Mesendoderm (in vitro differentiated cells): ENCODE data around the gene GATA3.

ENCODE experiments used
- DNase-seq: peaks from one replicate; pipeline ENCODE4 v3.0.0; 2013
- H2AK5ac ChIP-seq: 2 replicates; pipeline ENCODE4 v1.6.1; 2013; ENCODE audit warnings: low read length, inconsistent platforms
- H2BK120ac ChIP-seq: 2 replicates; pipeline ENCODE4 v1.6.1; 2013; ENCODE audit warnings: low read depth, mild to moderate bottlenecking, low read length, moderate library complexity, mixed read lengths
- H2BK15ac ChIP-seq: replicated peaks from 2 replicates; pipeline ENCODE4 v1.6.1; 2013; ENCODE audit warnings: low read depth, mild to moderate bottlenecking, moderate library complexity
- H2BK5ac ChIP-seq: 2 replicates; pipeline ENCODE4 v1.6.1; 2013; ENCODE audit warnings: low read length, inconsistent platforms
- H3K18ac ChIP-seq: 2 replicates; pipeline ENCODE4 v1.6.1; 2013; ENCODE audit warnings: mild to moderate bottlenecking, low read length, mixed read lengths
- H3K23ac ChIP-seq: one replicate; pipeline ENCODE4 v1.6.1; 2013; ENCODE audit warnings: low read length
- H3K27ac ChIP-seq: 2 replicates; pipeline ENCODE4 v1.5.1; 2013; ENCODE audit warnings: low read depth, mild to moderate bottlenecking, inconsistent platforms, low read length, moderate library complexity
- H3K27me3 ChIP-seq: 2 replicates; pipeline ENCODE4 v1.6.1; 2013; ENCODE audit warnings: low read length, control low read depth, mild to moderate bottlenecking, inconsistent platforms; ENCODE audit not compliant: insufficient read depth, poor library complexity
- H3K36me3 ChIP-seq: 2 replicates; pipeline ENCODE4 v1.6.1; 2013; ENCODE audit warnings: low read length, inconsistent platforms; ENCODE audit not compliant: control insufficient read depth, insufficient read depth
- H3K4ac ChIP-seq: one replicate; pipeline ENCODE4 v1.6.1; 2013; ENCODE audit warnings: low read depth, mild to moderate bottlenecking, low read length, moderate library complexity
- H3K4me1 ChIP-seq: 2 replicates; pipeline ENCODE4 v1.6.1; 2013; ENCODE audit warnings: low read depth, low read length, inconsistent platforms; ENCODE audit not compliant: control insufficient read depth
- H3K4me2 ChIP-seq: 2 replicates; pipeline ENCODE4 v1.6.1; 2013; ENCODE audit warnings: low read length
- H3K4me3 ChIP-seq: 2 replicates; pipeline ENCODE4 v1.5.1; 2013; ENCODE audit warnings: mild to moderate bottlenecking, low read length
- H3K56ac ChIP-seq: one replicate; pipeline ENCODE4 v1.6.1; 2013; ENCODE audit warnings: low read length
- H3K79me1 ChIP-seq: 2 replicates; pipeline ENCODE4 v1.6.1; 2013; ENCODE audit warnings: low read length, inconsistent platforms
- H3K79me2 ChIP-seq: 2 replicates; pipeline ENCODE4 v1.6.1; 2013; ENCODE audit warnings: mild to moderate bottlenecking, low read length; ENCODE audit not compliant: control insufficient read depth, insufficient read depth
- H3K9ac ChIP-seq: 2 replicates; pipeline ENCODE4 v1.6.1; 2013; ENCODE audit warnings: low read length, inconsistent platforms
- H4K5ac ChIP-seq: one replicate; pipeline ENCODE4 v1.6.1; 2013; ENCODE audit warnings: low read length
- H4K8ac ChIP-seq: one replicate; pipeline ENCODE4 v1.6.1; 2013; ENCODE audit warnings: low read depth, mild to moderate bottlenecking, control low read depth, low read length, moderate library complexity
- WGBS: extraction: QIAGEN DNeasy Blood & Tissue Kit; methylation state at CpG from one replicate; pipeline ENCODE4 v1.1.7; 2013; ENCODE audit warnings: low lambda C conversion rate, missing lambda C conversion rate; ENCODE audit not compliant: insufficient coverage; ENCODE audit errors: extremely low coverage; 5-methylcytosine and 5-hydroxymethylcytosine counted together

Gene GATA3

DNA sequence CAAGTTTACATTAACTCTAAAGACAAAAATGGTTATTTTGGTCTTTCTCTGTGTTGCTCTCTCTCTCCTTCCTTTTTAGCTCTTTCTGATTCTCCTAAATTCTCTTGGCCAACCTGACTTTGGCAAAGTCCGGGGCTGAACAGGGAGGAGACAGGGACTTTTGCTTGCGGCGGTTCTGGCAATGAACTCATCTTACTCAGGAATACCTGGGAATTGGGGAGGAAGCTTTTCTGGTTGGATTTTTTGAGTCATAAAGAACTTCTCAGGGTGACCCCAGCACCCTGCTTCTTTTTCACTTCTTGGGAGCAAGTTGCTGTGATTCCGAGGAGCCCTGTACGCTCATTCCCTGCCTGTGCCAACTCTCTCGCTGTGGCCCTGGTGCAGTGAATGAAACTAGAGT is 16.0 kb downstream of the GATA3 start:
- Histone ChIP-seq H3K36me3 (peaks cover 8% of the 10 kb centered on the region), H3K4me2 (no peak overlapping the region), H3K79me1 (peaks cover 5% of the 10 kb centered on the region), H2BK15ac (no peak overlapping the region), H3K18ac (no peak overlapping the region), H4K5ac (no peak overlapping the region), H2BK5ac (no peak overlapping the region), H3K9ac (no peak overlapping the region), H3K79me2 (peaks cover 2% of the 10 kb centered on the region), H3K23ac (no peak overlapping the region), H3K4ac (no peak overlapping the region), H4K8ac (no peak overlapping the region), H3K56ac (peak overlapping the region; percentile 65), H3K4me1 (peaks cover 10% of the 10 kb centered on the region), H2AK5ac (no peak overlapping the region), H3K27ac (no peak overlapping the region), H3K4me3 (no peak overlapping the region), H2BK120ac (no peak overlapping the region), H3K27me3 (no peaks in the 10 kb centered on the region)
- DNase-seq = no peak
- WGBS = no CpG with 5 or more reads among the region's 6 CpGs

DNA sequence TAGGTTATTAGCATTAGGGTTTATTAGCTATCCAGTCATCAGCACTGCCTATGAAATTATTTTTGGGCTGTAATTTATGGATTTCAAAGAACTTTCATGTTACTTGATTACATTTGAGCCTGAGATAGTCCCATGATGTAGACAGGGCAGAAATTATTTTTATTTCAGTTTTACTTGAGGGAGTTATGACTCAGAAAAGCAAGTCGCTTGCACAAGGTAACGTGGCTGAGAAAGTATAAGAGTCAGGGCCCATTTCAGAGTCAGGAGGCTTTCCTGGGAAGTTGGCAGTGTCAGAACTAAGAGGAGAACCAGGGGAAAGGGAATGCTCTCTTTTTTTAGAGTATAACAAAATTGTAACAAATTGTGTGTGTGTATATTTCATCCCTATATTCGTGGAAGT is 16.5 kb downstream of the GATA3 start:
- Histone ChIP-seq H3K79me1 (peaks cover 5% of the 10 kb centered on the region), H3K36me3 (peaks cover 8% of the 10 kb centered on the region), H3K4me3 (no peak overlapping the region), H3K27me3 (no peaks in the 10 kb centered on the region), H3K56ac (no peak overlapping the region), H2AK5ac (no peak overlapping the region), H3K23ac (no peak overlapping the region), H3K27ac (no peak overlapping the region), H3K18ac (no peak overlapping the region), H3K79me2 (peaks cover 2% of the 10 kb centered on the region), H4K8ac (no peak overlapping the region), H3K9ac (no peak overlapping the region), H3K4me1 (peaks cover 10% of the 10 kb centered on the region), H3K4me2 (no peak overlapping the region), H2BK15ac (no peak overlapping the region), H2BK5ac (peak overlapping the region; percentile 43), H3K4ac (no peak overlapping the region), H2BK120ac (no peak overlapping the region), H4K5ac (no peak overlapping the region)
- DNase-seq = no peak
- no CpG with 5 or more reads among the region's 3 CpGs for WGBS

DNA sequence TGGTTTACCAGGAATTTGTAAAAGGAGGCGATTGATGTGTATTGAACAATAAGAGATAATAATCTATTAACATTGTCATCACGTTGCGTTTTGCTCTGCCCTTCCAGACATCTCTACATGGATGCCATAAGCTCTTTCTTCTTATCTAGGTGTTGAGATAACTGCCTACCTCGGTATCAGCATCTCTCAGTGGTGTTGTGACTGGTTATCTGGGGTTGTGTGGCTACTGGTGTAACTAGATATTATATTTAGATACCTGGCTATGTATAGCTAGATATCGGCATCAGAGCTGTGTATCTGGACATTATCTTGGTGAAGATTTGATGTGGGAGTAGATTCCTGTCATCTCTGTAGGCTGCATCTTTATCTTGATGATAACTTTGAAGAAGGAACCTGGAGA is 17.2 kb downstream of the GATA3 start:
- Histone ChIP-seq H3K27ac (no peak overlapping the region), H3K23ac (no peak overlapping the region), H2AK5ac (no peak overlapping the region), H3K36me3 (peaks cover 8% of the 10 kb centered on the region), H3K4me3 (no peak overlapping the region), H4K8ac (no peak overlapping the region), H3K4ac (peak overlapping the region; percentile 72), H2BK15ac (no peak overlapping the region), H3K9ac (no peak overlapping the region), H3K4me2 (no peak overlapping the region), H4K5ac (no peak overlapping the region), H3K79me1 (peaks cover 5% of the 10 kb centered on the region), H3K79me2 (peaks cover 2% of the 10 kb centered on the region), H3K4me1 (peaks cover 10% of the 10 kb centered on the region), H3K18ac (no peak overlapping the region), H2BK5ac (no peak overlapping the region), H3K27me3 (no peaks in the 10 kb centered on the region), H2BK120ac (no peak overlapping the region), H3K56ac (no peak overlapping the region)
- WGBS = no CpG with 5 or more reads among the region's 5 CpGs
- DNase-seq = peak; percentile 96

DNA sequence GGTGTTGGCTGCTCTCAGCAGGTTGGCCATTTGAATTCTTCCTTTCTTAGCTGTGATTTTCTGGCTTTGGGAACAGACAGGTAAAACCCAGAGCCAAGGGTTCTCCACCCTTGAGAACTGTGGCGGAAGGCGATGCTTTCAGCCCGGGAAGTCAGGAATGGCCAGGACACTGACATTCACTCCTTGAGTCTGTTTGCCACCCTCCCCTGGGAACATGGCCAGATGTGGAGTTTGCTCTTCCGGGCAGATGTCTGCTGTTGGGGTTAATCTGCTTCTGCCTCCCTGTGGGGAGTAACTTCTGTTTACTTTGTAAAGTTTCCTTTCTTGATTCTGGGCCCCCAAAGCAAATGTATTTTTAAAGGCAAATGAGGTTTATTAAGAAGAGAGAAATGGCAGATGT is 17.7 kb downstream of the GATA3 start:
- Histone ChIP-seq H4K8ac (no peak overlapping the region), H3K27ac (peak overlapping the region; percentile 75), H2BK120ac (no peak overlapping the region), H3K23ac (peak overlapping the region; percentile 57), H3K56ac (peak overlapping the region; percentile 78), H3K79me2 (peaks cover 2% of the 10 kb centered on the region), H3K4me2 (peak overlapping the region; percentile 3), H3K18ac (peak overlapping the region; percentile 56), H3K27me3 (no peaks in the 10 kb centered on the region), H3K4me3 (no peak overlapping the region), H3K4ac (peak overlapping the region; percentile 72), H2AK5ac (no peak overlapping the region), H4K5ac (no peak overlapping the region), H2BK15ac (no peak overlapping the region), H3K36me3 (peaks cover 8% of the 10 kb centered on the region), H3K9ac (peak overlapping the region; percentile 13), H3K79me1 (peaks cover 5% of the 10 kb centered on the region), H2BK5ac (peak overlapping the region; percentile 95), H3K4me1 (peaks cover 10% of the 10 kb centered on the region)
- DNase-seq = peak; percentile 67
- no CpG with 5 or more reads among the region's 4 CpGs for WGBS

DNA sequence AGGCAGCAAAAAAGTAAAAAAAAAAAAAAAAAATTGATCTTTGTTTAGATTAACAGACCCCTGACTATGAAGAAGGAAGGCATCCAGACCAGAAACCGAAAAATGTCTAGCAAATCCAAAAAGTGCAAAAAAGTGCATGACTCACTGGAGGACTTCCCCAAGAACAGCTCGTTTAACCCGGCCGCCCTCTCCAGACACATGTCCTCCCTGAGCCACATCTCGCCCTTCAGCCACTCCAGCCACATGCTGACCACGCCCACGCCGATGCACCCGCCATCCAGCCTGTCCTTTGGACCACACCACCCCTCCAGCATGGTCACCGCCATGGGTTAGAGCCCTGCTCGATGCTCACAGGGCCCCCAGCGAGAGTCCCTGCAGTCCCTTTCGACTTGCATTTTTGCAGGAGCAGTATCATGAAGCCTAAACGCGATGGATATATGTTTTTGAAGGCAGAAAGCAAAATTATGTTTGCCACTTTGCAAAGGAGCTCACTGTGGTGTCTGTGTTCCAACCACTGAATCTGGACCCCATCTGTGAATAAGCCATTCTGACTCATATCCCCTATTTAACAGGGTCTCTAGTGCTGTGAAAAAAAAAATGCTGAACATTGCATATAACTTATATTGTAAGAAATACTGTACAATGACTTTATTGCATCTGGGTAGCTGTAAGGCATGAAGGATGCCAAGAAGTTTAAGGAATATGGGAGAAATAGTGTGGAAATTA is 19.4 kb downstream of the GATA3 start:
- no peak overlapping the region for H2BK15ac ChIP-seq
- H3K9ac ChIP-seq = no peak overlapping the region
- no peak overlapping the region for H3K56ac ChIP-seq
- no peaks in the 10 kb centered on the region for H3K27me3 ChIP-seq
- H2AK5ac ChIP-seq = no peak overlapping the region
- H3K36me3 ChIP-seq = peaks cover 8% of the 10 kb centered on the region
- H4K5ac ChIP-seq = no peak overlapping the region
- peaks cover 2% of the 10 kb centered on the region for H3K79me2 ChIP-seq
- H3K4me3 ChIP-seq = no peak overlapping the region
- H3K4me2 ChIP-seq = no peak overlapping the region
- H3K27ac ChIP-seq = no peak overlapping the region
- no peak overlapping the region for H2BK5ac ChIP-seq
- DNase-seq = no peak
- no peak overlapping the region for H3K23ac ChIP-seq
- no peak overlapping the region for H3K18ac ChIP-seq
- no CpG with 5 or more reads among the region's 15 CpGs for WGBS
- H4K8ac ChIP-seq = no peak overlapping the region
- H3K4ac ChIP-seq = no peak overlapping the region
- H3K4me1 ChIP-seq = peaks cover 10% of the 10 kb centered on the region
- peaks cover 5% of the 10 kb centered on the region for H3K79me1 ChIP-seq
- no peak overlapping the region for H2BK120ac ChIP-seq

DNA sequence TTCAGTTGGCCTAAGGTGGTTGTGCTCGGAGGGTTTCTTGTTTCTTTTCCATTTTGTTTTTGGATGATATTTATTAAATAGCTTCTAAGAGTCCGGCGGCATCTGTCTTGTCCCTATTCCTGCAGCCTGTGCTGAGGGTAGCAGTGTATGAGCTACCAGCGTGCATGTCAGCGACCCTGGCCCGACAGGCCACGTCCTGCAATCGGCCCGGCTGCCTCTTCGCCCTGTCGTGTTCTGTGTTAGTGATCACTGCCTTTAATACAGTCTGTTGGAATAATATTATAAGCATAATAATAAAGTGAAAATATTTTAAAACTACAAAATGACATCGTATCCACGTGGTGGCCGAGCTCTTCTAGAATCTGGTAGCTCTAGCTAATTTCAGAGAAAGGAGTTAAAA is 20.4 kb downstream of the GATA3 start:
- Histone ChIP-seq H3K36me3 (peaks cover 4% of the 10 kb centered on the region), H3K27me3 (no peaks in the 10 kb centered on the region), H3K9ac (no peak overlapping the region), H3K18ac (no peak overlapping the region), H3K4ac (no peak overlapping the region), H3K56ac (no peak overlapping the region), H2BK120ac (no peak overlapping the region), H3K4me2 (no peak overlapping the region), H3K23ac (no peak overlapping the region), H3K27ac (no peak overlapping the region), H2AK5ac (no peak overlapping the region), H4K8ac (no peak overlapping the region), H2BK5ac (no peak overlapping the region), H3K79me2 (no peaks in the 10 kb centered on the region), H4K5ac (no peak overlapping the region), H3K4me1 (peaks cover 10% of the 10 kb centered on the region), H2BK15ac (peak overlapping the region; percentile 28), H3K79me1 (peaks cover 4% of the 10 kb centered on the region), H3K4me3 (no peak overlapping the region)
- no CpG with 5 or more reads among the region's 14 CpGs for WGBS
- DNase-seq = no peak
